Heart left ventricle (tissue), 16 donors: Measurements from ENCODE around the gene TRAPPC10. TPM values are rescaled to one million over a fixed set of nuclear protein-coding genes. Genes with fewer than 3 reads are reported as not detected.

Experiments
- ATAC-seq, 4 donors: fragments of 200-7000 bp; cut with Tn5 transposase; one replicate each; pipeline ENCODE4 v1.9.1; 2020 to 2022; ENCODE audit warnings: moderate library complexity in 4 of 4, mild to moderate bottlenecking in 3 of 4, moderate number of reproducible peaks in 1 of 4
- DNase-seq, 5 donors: peaks; one replicate each; pipeline ENCODE4 v3.0.0-alpha.2; 2020
- H3K27ac ChIP-seq, 12 donors: fragments of 200-600 bp; sonication (generic) in 4 of 12; one replicate each; pipeline versions ENCODE4 v1.5.0 to v1.8.0; 2016 to 2022; ENCODE audit warnings: mild to moderate bottlenecking in 2 of 12
- H3K27me3 ChIP-seq, 9 donors: fragments of 200-600 bp; sonication (generic) in 2 of 9; one replicate each; pipeline versions ENCODE4 v1.5.1 to v1.8.0; 2016 to 2022; ENCODE audit warnings: mild to moderate bottlenecking in 3 of 9
- H3K36me3 ChIP-seq, 9 donors: fragments of 200-600 bp; sonication (generic) in 2 of 9; one replicate each; pipeline versions ENCODE4 v1.5.0 to v1.8.0; 2018 to 2022; ENCODE audit warnings: mild to moderate bottlenecking in 2 of 9
- H3K4me1 ChIP-seq, 12 donors: fragments of 200-600 bp; sonication (generic) in 4 of 12; one replicate each; pipeline versions ENCODE4 v1.5.0 to v1.8.0; 2016 to 2022; ENCODE audit warnings: mild to moderate bottlenecking in 3 of 12
- H3K4me3 ChIP-seq, 12 donors: fragments of 200-600 bp; sonication (generic) in 4 of 12; one replicate each; pipeline versions ENCODE4 v1.5.0 to v1.8.0; 2017 to 2022; ENCODE audit warnings: mild to moderate bottlenecking in 9 of 12, moderate library complexity in 4 of 12
- H3K9me3 ChIP-seq, 12 donors: fragments of 200-600 bp; sonication (generic) in 4 of 12; one replicate each; pipeline versions ENCODE4 v1.5.0 to v1.8.0; 2016 to 2022; ENCODE audit warnings: mild to moderate bottlenecking in 1 of 12
- POLR2A ChIP-seq, 2 donors: fragments of 450-650 bp; IDR thresholded peaks; one replicate each; pipeline ENCODE4 v1.6.1; 2017; ENCODE audit warnings: antibody characterized with exemption in 2 of 2, mild to moderate bottlenecking in 2 of 2, moderate library complexity in 2 of 2
- WGBS, 4 donors: extraction: QIAGEN DNeasy Blood & Tissue Kit in 2 of 4; methylation state at CpG; one replicate each; pipeline versions ENCODE4 v1.1.5 to v1.1.7; 2013 to 2018; 5-methylcytosine and 5-hydroxymethylcytosine counted together
- intact Hi-C, 10 donors: fragments of 100-400 bp; cut with DNase I; formaldehyde crosslinking; loops; one replicate each; pipeline versions ENCODE4 v1.11.1 to v1.14.2; 2022
- polyA plus RNA-seq, 2 donors: library from polyadenylated mRNA; stranded (reverse); fragments of 200-250 nt; gene quantifications; one replicate each; pipeline ENCODE4 v1.2.3, GENCODE V29; 2013
- total RNA-seq, 9 donors: library from RNA; depleted of rRNA in 2 of 9; stranded (reverse); fragments of >200 nt in 2 of 9; fragmentation: NEBNext Ultra II Directional in 3 of 9; extraction: Animal tissue kit (Norgen Biotek cat#: 25700) in 3 of 9; gene quantifications; one replicate each; pipeline versions ENCODE4 v1.1.0 to v1.2.4, GENCODE V29; 2016 to 2023
- TF ChIP-seq, protein P1 (sequence below), 12 donors: fragments of 200-600 bp; sonication (generic) in 4 of 12; IDR thresholded peaks; one replicate each; pipeline versions ENCODE4 v1.5.0 to v1.8.0; 2018 to 2022; ENCODE audit warnings: antibody characterized with exemption in 12 of 12, mild to moderate bottlenecking in 5 of 12
- donor health status: ischemic (EF 13 %, LVEDD 7.1; RV severe dilation, severe dysfunction).
- donor health status: healthy with polysubstance abuse.
- donor health status: DM: no; HTN: yes; CAD: no.
- donor health status: DM: no; HTN: no; CAD: no.
- donor health status: ischemic (EF 25% LVEDD 6.9; RV normal size, moderate dysfunction).
- donor health status: ischemic (EF 25% LVEDD 5.7; RV mildly dilated, moderate dysfunction).
- donor health status: healthy.
- donor health status: DM: yes; HTN: yes; CAD: no.
- donor health status: ischemic (EF 35%, LVEDD 5.7; RV mildly dilated, moderate dysfunction).
- donor health status: nonischemic (EF 11% LVEDD 7.7; RV severe dilation, severe dysfunction).
- donor health status: DM: yes; HTN: yes; CAD: no.
- donor health status: PGD.
- donor health status: ischemic (EF 29% LVEDD 5.4; RV normal size, mild dysfunction).
- donor health status: nonischemic (EF 23%, LVEDD 6.1; RV moderate dilation, normal function).

TRAPPC10 gene
- total and polyA plus RNA-seq, 11 donors: 5.6 to 32.0 (median 22.1) TPM

DNA sequence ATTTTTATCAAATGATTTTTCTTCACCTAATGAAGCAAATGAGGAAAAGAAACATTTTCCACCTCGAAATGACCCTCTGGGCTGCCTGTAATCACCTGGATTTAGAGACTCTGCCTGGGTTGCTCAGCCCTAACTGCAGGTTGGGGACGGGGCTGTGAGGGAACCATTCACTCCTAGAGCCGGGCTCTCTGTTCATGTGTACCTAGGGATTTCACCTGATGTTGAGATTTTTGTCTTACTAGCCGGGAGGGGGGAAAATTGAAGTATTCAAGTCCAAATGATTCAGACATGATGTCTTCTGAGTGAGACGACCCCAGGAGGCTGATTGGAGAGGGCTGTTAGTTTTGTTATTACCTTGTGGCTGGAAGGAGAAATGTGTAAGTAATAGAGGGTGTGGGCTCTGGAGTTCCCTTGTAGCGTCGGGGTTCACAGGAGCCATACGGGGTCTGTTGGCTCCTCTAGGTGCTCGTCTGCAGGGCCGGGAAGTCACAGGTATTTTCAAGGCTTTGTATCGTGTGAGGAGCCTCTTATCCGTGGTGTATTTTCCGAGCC lies 52.8 kb downstream of the TRAPPC10 start:
- H3K27me3 ChIP-seq: no peaks in the 10 kb centered on the region
- H3K4me3 ChIP-seq: no peak overlapping the region
- H3K27ac ChIP-seq: peak overlapping the region in 1 of 12 donors; percentile 70
- intact Hi-C loops: no loop called here
- no peak for ATAC-seq
- no peak for TF ChIP-seq POLR2A (IDR thresholded peaks at IDR 0.05)
- DNase-seq: no peak
- peaks cover 0 to 94% (median 77%) of the 10 kb centered on the region in 9 donors for H3K36me3 ChIP-seq
- H3K4me1 ChIP-seq: no peaks in the 10 kb centered on the region
- no peaks in the 10 kb centered on the region for H3K9me3 ChIP-seq
- WGBS, 4 donors: 94 to 95% (median 94%) methylated on average over 13 of the region's 13 CpGs

- Histone ChIP-seq H3K9me3 (no peaks in the 10 kb centered on the region), H3K36me3 (peaks cover 0 to 94% (median 76%) of the 10 kb centered on the region in 9 donors), H3K4me3 (no peak overlapping the region), H3K27ac (peak overlapping the region in 1 of 12 donors; percentile 70), H3K27me3 (no peaks in the 10 kb centered on the region), H3K4me1 (no peaks in the 10 kb centered on the region)
- DNase-seq (no peak), ATAC-seq (no peak)
- WGBS, 4 donors: 85 to 92% (median 90%) methylated on average over 9 of the region's 9 CpGs
- intact Hi-C loops: no loop called here
- TF ChIP-seq, protein P1, sequence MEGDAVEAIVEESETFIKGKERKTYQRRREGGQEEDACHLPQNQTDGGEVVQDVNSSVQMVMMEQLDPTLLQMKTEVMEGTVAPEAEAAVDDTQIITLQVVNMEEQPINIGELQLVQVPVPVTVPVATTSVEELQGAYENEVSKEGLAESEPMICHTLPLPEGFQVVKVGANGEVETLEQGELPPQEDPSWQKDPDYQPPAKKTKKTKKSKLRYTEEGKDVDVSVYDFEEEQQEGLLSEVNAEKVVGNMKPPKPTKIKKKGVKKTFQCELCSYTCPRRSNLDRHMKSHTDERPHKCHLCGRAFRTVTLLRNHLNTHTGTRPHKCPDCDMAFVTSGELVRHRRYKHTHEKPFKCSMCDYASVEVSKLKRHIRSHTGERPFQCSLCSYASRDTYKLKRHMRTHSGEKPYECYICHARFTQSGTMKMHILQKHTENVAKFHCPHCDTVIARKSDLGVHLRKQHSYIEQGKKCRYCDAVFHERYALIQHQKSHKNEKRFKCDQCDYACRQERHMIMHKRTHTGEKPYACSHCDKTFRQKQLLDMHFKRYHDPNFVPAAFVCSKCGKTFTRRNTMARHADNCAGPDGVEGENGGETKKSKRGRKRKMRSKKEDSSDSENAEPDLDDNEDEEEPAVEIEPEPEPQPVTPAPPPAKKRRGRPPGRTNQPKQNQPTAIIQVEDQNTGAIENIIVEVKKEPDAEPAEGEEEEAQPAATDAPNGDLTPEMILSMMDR (IDR thresholded peaks at IDR 0.05): no peak
- TF ChIP-seq POLR2A (IDR thresholded peaks at IDR 0.05): no peak
Measured at GRCh38 chr21:44065428-44065827, 53.3 kb downstream of the TRAPPC10 start.

- Histone ChIP-seq H3K27me3 (no peaks in the 10 kb centered on the region), H3K9me3 (no peaks in the 10 kb centered on the region), H3K4me3 (no peak overlapping the region), H3K36me3 (peaks cover 0 to 94% (median 72%) of the 10 kb centered on the region in 9 donors), H3K4me1 (no peaks in the 10 kb centered on the region), H3K27ac (peak overlapping the region in 1 of 12 donors; percentile 40)
- no peak for DNase-seq
- no peak for ATAC-seq
- intact Hi-C loops: no loop called here
- TF ChIP-seq, protein P1 (IDR thresholded peaks at IDR 0.05): no peak
- TF ChIP-seq POLR2A (IDR thresholded peaks at IDR 0.05): no peak
- WGBS, 4 donors: 91 to 97% (median 92%) methylated on average over 10 of the region's 10 CpGs
Measured at GRCh38 chr21:44066116-44066515, 54.0 kb downstream of the TRAPPC10 start.

DNA sequence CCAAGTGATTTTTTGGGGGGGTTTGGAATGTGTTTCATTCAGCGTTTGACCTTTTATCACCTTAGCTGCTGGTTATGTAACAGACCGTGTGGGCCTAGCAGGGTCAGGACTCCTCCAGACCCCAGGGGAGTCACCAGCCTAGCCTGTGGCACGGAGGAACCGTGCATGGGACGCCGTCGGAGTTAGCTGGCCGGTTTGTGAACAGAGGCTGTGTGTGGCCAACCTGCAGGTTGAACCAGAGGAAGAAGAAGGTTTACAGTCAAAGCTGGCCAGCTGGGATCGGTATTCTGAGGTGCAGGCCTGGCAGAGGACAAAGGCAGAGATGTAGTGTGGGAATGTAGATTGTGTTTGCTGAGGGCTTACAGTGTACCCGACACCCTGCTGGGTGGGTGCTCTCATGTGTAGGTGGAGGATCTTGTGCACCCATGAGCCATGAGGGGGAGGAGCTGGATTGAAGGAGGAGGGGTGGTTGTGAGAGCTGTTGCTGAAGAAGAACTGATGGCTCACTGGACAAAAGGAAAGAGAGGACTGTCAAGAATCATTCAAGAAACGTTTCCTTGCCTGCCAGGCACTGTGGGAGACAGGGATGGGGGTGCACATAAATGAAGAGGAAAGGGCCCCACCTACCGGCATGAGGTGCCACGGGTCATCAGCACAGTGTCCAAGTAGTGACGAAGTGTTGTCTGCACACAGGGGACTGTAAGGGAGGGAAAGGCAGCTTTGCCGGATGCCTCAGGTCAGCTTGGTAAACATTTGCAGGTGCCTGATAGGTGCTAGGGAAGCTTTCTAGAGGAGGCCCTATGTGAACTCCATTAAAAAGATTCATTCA lies 55.1 kb downstream of the TRAPPC10 start:
- DNase-seq (no peak), ATAC-seq (peak in 3 of 4 donors; percentile 31 to 45 (median 41))
- WGBS, 4 donors: 83 to 86% (median 84%) methylated on average over 15 of the region's 15 CpGs
- no peaks in the 10 kb centered on the region for H3K9me3 ChIP-seq
- no peak overlapping the region for H3K27ac ChIP-seq
- intact Hi-C loops: no loop called here
- no peaks in the 10 kb centered on the region for H3K27me3 ChIP-seq
- H3K36me3 ChIP-seq: peaks cover 0 to 95% (median 72%) of the 10 kb centered on the region in 9 donors
- no peaks in the 10 kb centered on the region for H3K4me1 ChIP-seq
- no peak overlapping the region for H3K4me3 ChIP-seq
- no peak for TF ChIP-seq POLR2A (IDR thresholded peaks at IDR 0.05)
- TF ChIP-seq, protein P1 (IDR thresholded peaks at IDR 0.05): no peak
